HG03280 (cell line): ENCODE results near the gene ASAP2.
"Not testable (repeated sequence)": the region's sequence is repeated elsewhere in the genome, so short reads cannot be mapped to it uniquely, and the experiment has no call there.

ENCODE experiments used
- ATAC-seq: cut with Tn5 transposase; IDR thresholded peaks from one replicate; pipeline ENCODE4 v1.9.1; 2021; ENCODE audit warnings: mild to moderate bottlenecking, moderate library complexity; ENCODE audit not compliant: unreplicated experiment

The ASAP2 gene

GRCh38 chr2:9397201-9397600 is 190.6 kb downstream of the ASAP2 start:
- no peak for ATAC-seq

GRCh38 chr2:9398251-9398650 is 191.6 kb downstream of the ASAP2 start:
- not testable (repeated sequence) for ATAC-seq

- no peak for ATAC-seq
These were observed 192.5 kb downstream of the ASAP2 start for GRCh38 chr2:9398881-9399780.

GRCh38 chr2:9400268-9401058 is 193.9 kb downstream of the ASAP2 start:
- ATAC-seq: no peak

GRCh38 chr2:9401059-9401547 is 194.5 kb downstream of the ASAP2 start:
- no peak for ATAC-seq

GRCh38 chr2:9401646-9402371 is 195.2 kb downstream of the ASAP2 start:
- no peak for ATAC-seq

- no peak for ATAC-seq
These were observed 197.3 kb downstream of the ASAP2 start for GRCh38 chr2:9403924-9404323.

- ATAC-seq: no peak
These were observed 197.8 kb downstream of the ASAP2 start for GRCh38 chr2:9404451-9404850.

- ATAC-seq: no peak
These were observed 199.0 kb downstream of the ASAP2 start for GRCh38 chr2:9405636-9406035.

- ATAC-seq: no peak
These were observed 200.1 kb downstream of the ASAP2 start for GRCh38 chr2:9406529-9407362.

GRCh38 chr2:9407363-9407811 is 200.8 kb downstream of the ASAP2 start:
- ATAC-seq: no peak

GRCh38 chr2:9408641-9409151 is 202.1 kb downstream of the ASAP2 start:
- no peak for ATAC-seq

GRCh38 chr2:9410108-9410507 is 203.5 kb downstream of the ASAP2 start:
- ATAC-seq: no peak

- ATAC-seq: no peak
These were observed 206.2 kb downstream of the ASAP2 start for GRCh38 chr2:9412781-9413180.

GRCh38 chr2:9415516-9416169 is 209.0 kb downstream of the ASAP2 start:
- no peak for ATAC-seq

- ATAC-seq: no peak
These were observed 209.8 kb downstream of the ASAP2 start for GRCh38 chr2:9416267-9416961.

GRCh38 chr2:9416962-9417316 is 210.3 kb downstream of the ASAP2 start:
- no peak for ATAC-seq

GRCh38 chr2:9417725-9418124 is 211.1 kb downstream of the ASAP2 start:
- no peak for ATAC-seq

GRCh38 chr2:9418746-9419145 is 212.1 kb downstream of the ASAP2 start:
- no peak for ATAC-seq
